NCI-H1930 (cell line): ENCODE data around the gene OBI1.

Experiments
- DNase-seq, 2 experiments: peaks; one replicate each; lab custom pipeline; 2025; lab: John Stamatoyannopoulos, UW

OBI1 gene

GRCh38 chr13:78658630-78659449 is at the start of gene OBI1:
OBI1 (minus strand) TSS chr13:78659155; CDS start chr13:78659120, 35 bp downstream.
- DNase-seq = peak; percentile 72 to 85

- no peak for DNase-seq
Measured at GRCh38 chr13:78701383-78701782, 42.4 kb upstream of the OBI1 start.

GRCh38 chr13:78700121-78700910 is 41.4 kb upstream of the OBI1 start:
- no peak for DNase-seq

GRCh38 chr13:78689011-78689410 is 30.1 kb upstream of the OBI1 start:
- no peak for DNase-seq

- no peak for DNase-seq
Measured at GRCh38 chr13:78686461-78686860, 27.5 kb upstream of the OBI1 start.

- no peak for DNase-seq
Measured at GRCh38 chr13:78680576-78681350, 21.8 kb upstream of the OBI1 start.

- no peak for DNase-seq
Measured at GRCh38 chr13:78680115-78680561, 21.2 kb upstream of the OBI1 start.

GRCh38 chr13:78679329-78679728 is 20.4 kb upstream of the OBI1 start:
- no peak for DNase-seq

GRCh38 chr13:78675112-78675511 is 16.2 kb upstream of the OBI1 start:
- DNase-seq = no peak

GRCh38 chr13:78674638-78675037 is 15.7 kb upstream of the OBI1 start:
- DNase-seq = no peak

- no peak for DNase-seq
Measured at GRCh38 chr13:78662467-78662866, 3.5 kb upstream of the OBI1 start.

- DNase-seq = no peak
Measured at GRCh38 chr13:78660495-78660857, 1.5 kb upstream of the OBI1 start.

- no peak for DNase-seq
Measured at GRCh38 chr13:78659732-78660494, 958 bp upstream of the OBI1 start.

- no peak for DNase-seq
Measured at GRCh38 chr13:78659450-78659730, 435 bp upstream of the OBI1 start.

- no peak for DNase-seq
Measured at GRCh38 chr13:78657699-78658629, 991 bp downstream of the OBI1 start.

GRCh38 chr13:78655906-78656305 is 3.0 kb downstream of the OBI1 start:
- DNase-seq = no peak

GRCh38 chr13:78655007-78655406 is 3.9 kb downstream of the OBI1 start:
- no peak for DNase-seq

- no peak for DNase-seq
Measured at GRCh38 chr13:78652651-78653050, 6.3 kb downstream of the OBI1 start.

GRCh38 chr13:78650717-78651083 is 8.3 kb downstream of the OBI1 start:
- DNase-seq = no peak

GRCh38 chr13:78649997-78650716 is 8.8 kb downstream of the OBI1 start:
- no peak for DNase-seq
